ENCODE results near the gene SCG5. TPM values are rescaled to one million over a fixed set of nuclear protein-coding genes. Genes with fewer than 3 reads are reported as not detected.

SCG5 gene
- polyA plus RNA-seq, 1 experiment: 9.4 TPM

DNA sequence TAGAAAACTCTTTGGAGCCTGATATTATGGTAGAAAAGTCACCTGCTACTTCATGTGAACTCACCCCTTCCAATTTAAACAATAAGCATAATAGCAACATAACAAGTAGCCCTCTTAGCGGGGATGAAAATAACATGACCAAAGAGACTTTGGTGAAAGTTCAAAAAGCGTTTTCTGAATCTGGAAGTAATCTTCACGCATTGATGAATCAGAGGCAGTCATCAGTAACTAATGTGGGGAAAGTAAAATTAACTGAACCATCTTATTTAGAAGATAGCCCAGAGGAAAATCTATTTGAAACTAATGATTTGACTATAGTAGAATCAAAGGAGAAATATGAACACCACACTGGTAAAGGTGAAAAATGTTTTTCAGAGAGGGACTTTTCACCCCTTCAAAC is 5.1 kb upstream of the SCG5 start:
- TF ChIP-seq, protein P1, sequence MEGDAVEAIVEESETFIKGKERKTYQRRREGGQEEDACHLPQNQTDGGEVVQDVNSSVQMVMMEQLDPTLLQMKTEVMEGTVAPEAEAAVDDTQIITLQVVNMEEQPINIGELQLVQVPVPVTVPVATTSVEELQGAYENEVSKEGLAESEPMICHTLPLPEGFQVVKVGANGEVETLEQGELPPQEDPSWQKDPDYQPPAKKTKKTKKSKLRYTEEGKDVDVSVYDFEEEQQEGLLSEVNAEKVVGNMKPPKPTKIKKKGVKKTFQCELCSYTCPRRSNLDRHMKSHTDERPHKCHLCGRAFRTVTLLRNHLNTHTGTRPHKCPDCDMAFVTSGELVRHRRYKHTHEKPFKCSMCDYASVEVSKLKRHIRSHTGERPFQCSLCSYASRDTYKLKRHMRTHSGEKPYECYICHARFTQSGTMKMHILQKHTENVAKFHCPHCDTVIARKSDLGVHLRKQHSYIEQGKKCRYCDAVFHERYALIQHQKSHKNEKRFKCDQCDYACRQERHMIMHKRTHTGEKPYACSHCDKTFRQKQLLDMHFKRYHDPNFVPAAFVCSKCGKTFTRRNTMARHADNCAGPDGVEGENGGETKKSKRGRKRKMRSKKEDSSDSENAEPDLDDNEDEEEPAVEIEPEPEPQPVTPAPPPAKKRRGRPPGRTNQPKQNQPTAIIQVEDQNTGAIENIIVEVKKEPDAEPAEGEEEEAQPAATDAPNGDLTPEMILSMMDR (IDR thresholded peaks at IDR 0.05; ENCODE audit: insufficient read depth, low read depth, low read length): no peak
- ChIA-PET POLR2A (no interaction called here), CTCF (interaction anchor here (1.0 to 1.8 kb wide), 2 partner anchors 13 to 14 kb away, joined by 4 to 5 read pairs; no protein-coding TSS in a partner anchor)
- no peaks in the 10 kb centered on the region for H3K36me3 ChIP-seq (ENCODE audit: control insufficient read depth, insufficient read depth, low read length)
- H3K4me3 ChIP-seq (ENCODE audit: low read depth, low read length): no peak overlapping the region
- DNase-seq (ENCODE audit: low read depth): no peak
- no peaks in the 10 kb centered on the region for H3K27me3 ChIP-seq (ENCODE audit: control insufficient read depth, insufficient read depth, low read length)

DNA sequence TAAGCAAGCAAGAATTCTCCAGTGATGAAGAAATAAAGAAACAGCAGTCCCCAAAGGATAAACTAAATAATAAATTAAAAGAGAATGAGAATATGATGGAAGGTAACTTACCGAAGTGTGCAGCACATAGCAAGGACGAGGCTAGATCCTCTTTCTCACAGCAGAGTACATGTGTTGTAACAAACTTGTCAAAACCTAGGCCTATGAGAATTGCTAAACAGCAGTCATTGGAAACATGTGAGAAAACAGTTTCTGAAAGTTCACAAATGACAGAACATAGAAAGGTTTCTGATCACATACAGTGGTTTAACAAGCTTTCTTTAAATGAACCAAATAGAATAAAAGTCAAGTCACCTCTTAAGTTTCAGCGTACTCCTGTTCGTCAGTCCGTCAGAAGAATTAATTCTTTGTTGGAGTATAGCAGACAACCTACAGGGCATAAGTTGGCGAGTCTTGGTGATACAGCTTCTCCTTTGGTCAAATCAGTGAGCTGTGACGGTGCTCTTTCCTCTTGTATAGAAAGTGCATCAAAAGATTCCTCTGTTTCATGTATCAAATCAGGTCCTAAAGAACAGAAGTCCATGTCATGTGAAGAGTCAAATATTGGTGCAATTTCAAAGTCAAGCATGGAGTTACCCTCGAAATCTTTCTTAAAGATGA is 4.5 kb upstream of the SCG5 start:
- TF ChIP-seq, protein P1 (IDR thresholded peaks at IDR 0.05; ENCODE audit: insufficient read depth, low read depth, low read length): no peak
- H3K27me3 ChIP-seq (ENCODE audit: control insufficient read depth, insufficient read depth, low read length): no peaks in the 10 kb centered on the region
- no peak for DNase-seq (ENCODE audit: low read depth)
- ChIA-PET POLR2A (no interaction called here), CTCF (interaction anchor here (1.0 to 1.8 kb wide), 2 partner anchors 12 to 13 kb away, joined by 4 to 5 read pairs; no protein-coding TSS in a partner anchor)
- H3K36me3 ChIP-seq (ENCODE audit: control insufficient read depth, insufficient read depth, low read length): no peaks in the 10 kb centered on the region
- no peak overlapping the region for H3K4me3 ChIP-seq (ENCODE audit: low read depth, low read length)

DNA sequence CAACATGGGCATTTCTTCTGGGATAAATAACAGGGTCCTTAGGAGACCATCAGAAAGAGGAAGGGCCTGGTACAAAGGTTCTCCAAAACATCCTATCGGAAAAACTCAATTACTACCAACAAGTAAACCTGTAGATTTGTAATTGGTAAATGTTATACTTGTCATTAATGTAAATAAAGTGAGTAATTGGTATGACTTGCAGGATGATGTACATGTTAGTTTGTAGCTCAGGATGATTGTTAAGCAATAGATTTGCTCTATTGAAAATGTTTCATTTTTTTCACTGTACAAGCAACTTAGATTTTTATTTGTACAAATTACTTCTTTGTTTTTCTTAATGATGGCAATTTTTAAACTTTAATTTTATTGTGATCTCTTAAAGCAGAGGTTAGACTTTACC is 3.8 kb upstream of the SCG5 start:
- Histone ChIP-seq H3K4me3 (ENCODE audit: low read depth, low read length) (no peak overlapping the region), H3K36me3 (ENCODE audit: control insufficient read depth, insufficient read depth, low read length) (no peaks in the 10 kb centered on the region), H3K27me3 (ENCODE audit: control insufficient read depth, insufficient read depth, low read length) (no peaks in the 10 kb centered on the region)
- DNase-seq (ENCODE audit: low read depth): no peak
- TF ChIP-seq, protein P1 (IDR thresholded peaks at IDR 0.05; ENCODE audit: insufficient read depth, low read depth, low read length): no peak
- ChIA-PET POLR2A (no interaction called here), CTCF (interaction anchor here (1.8 kb wide), 1 partner anchor 13 kb away, joined by 5 read pairs; no protein-coding TSS in a partner anchor)

DNA sequence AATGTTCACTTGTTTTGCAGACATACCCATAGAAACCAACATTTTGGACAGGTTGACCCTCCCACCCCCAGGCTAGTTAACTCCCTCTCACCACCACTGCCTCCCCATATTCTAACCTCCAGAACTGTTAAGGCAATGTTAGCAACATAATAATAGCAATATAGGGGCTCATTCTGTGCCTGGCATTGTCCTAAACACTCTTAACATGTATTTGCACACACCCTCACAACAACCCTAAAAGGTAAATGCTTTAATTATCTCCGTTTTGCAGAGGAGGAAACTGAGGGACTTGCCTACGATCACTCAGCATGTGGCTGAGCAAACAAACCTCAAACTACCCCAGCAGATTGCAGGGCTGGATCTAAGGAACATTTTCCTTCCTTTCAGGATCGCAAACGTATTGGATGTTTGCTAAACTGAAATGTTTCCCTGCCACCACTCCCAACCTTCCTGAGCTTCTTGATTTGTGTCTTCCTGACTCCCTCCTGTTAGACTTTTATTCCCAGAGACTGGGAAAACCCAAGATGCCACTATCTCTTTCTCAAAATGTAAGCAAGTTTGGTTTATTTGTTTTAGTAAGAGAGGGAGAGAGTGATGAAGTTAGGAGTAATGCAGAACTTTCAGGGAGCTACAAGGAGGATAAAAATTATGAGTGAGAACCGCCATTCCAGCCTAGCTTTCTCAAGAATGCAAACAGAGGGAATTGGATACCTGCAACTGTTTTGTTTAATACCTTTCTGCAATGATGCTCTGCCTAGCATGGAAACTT is 1.3 kb downstream of the SCG5 start:
- ChIA-PET CTCF (no interaction called here), POLR2A (no interaction called here)
- Histone ChIP-seq H3K27me3 (ENCODE audit: control insufficient read depth, insufficient read depth, low read length) (no peaks in the 10 kb centered on the region), H3K4me3 (ENCODE audit: low read depth, low read length) (no peak overlapping the region), H3K36me3 (ENCODE audit: control insufficient read depth, insufficient read depth, low read length) (no peaks in the 10 kb centered on the region)
- DNase-seq (ENCODE audit: low read depth): no peak
- TF ChIP-seq, protein P1 (IDR thresholded peaks at IDR 0.05; ENCODE audit: insufficient read depth, low read depth, low read length): no peak

DNA sequence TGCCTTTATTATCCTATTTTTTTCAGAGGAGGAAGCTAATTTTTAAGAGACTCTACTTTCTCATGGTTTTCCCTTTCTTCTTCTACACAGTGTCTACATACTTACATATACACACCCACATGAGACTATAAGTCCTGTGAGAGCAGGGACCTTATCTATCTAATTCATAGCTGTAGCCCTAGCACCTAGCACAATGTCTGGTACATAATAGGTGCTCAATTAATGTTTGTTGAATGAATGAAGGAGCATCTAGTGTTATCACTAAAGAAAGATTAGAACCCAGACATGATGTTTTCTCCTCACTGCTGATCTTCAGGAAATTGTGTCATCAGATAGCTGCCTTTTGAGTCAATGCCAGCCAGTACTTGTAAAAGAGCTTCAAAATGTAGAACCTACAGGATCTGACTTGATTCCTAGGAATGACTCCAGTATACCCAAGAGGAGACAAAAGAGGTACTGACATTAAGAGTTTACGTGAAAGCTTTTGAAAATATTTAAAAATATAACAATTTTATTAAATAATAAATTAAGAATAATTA is 2.5 kb downstream of the SCG5 start:
- POLR2A ChIA-PET: no interaction called here
- CTCF ChIA-PET: interaction anchor here (0.7 to 1.9 kb wide), 6 partner anchors 14 to 352 kb away, joined by 3 to 7 read pairs (median 6); no protein-coding TSS in a partner anchor
- no peaks in the 10 kb centered on the region for H3K27me3 ChIP-seq (ENCODE audit: control insufficient read depth, insufficient read depth, low read length)

More for the DNA sequence above, 2.5 kb downstream of the SCG5 start:
- TF ChIP-seq, protein P1 (IDR thresholded peaks at IDR 0.05; ENCODE audit: insufficient read depth, low read depth, low read length): no peak
- DNase-seq (ENCODE audit: low read depth): no peak
- no peak overlapping the region for H3K4me3 ChIP-seq (ENCODE audit: low read depth, low read length)
- no peaks in the 10 kb centered on the region for H3K36me3 ChIP-seq (ENCODE audit: control insufficient read depth, insufficient read depth, low read length)
